Activated T-cell treated with anti-CD3 and anti-CD28 coated beads, Interleukin-2, amount 50 U/mL, for 24 hours (primary cell): ENCODE data around the gene IL17RC.

Source experiments
- DNase-seq: peaks from one replicate; pipeline ENCODE4 v3.0.0-alpha.2; 2020
- H3K27ac Mint-ChIP-seq: 2 replicates; pipeline ENCODE4 v1.8.0; 2020; ENCODE audit warnings: mild to moderate bottlenecking, mixed read lengths
- H3K27me3 Mint-ChIP-seq: 2 replicates; pipeline ENCODE4 v1.8.0; 2020; ENCODE audit warnings: mixed read lengths
- H3K36me3 Mint-ChIP-seq: 2 replicates; pipeline ENCODE4 v1.8.0; 2020; ENCODE audit warnings: low read depth, mixed read lengths
- H3K4me1 Mint-ChIP-seq: 2 replicates; pipeline ENCODE4 v1.8.0; 2020; ENCODE audit warnings: low read depth, mixed read lengths
- H3K4me3 Mint-ChIP-seq: 2 replicates; pipeline ENCODE4 v1.8.0; 2020; ENCODE audit warnings: mild to moderate bottlenecking, moderate library complexity, mixed read lengths
- H3K9me3 Mint-ChIP-seq: 2 replicates; pipeline ENCODE4 v1.8.0; 2020; ENCODE audit warnings: mixed read lengths

IL17RC gene

DNA sequence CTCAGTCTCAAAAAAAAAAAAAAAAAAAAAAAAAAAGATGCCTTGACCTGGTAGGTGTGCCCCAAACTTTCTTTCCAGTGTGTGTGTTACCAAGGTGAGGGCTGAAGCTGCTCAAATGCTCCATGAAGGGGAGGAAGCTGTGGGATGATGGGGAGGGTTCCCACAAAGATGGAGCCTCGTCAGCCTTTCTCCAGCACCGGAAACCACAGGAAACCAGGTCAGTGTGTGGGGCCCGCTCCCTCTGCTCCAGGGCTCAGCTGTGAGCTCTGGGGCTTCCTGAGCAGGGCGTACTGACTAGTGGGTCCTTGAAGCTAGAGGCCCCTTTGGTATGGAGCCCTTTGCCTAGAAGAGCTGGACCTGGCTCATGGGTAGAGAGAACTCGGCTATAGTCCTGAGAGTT, 14.9 kb upstream of the IL17RC start:
- DNase-seq = no peak
- Mint-ChIP-seq H3K4me1 (peaks cover 42% of the 10 kb centered on the region), H3K4me3 (peak overlapping the region; percentile 62), H3K36me3 (peaks cover 3% of the 10 kb centered on the region), H3K9me3 (no peaks in the 10 kb centered on the region), H3K27ac (peak overlapping the region; percentile 66), H3K27me3 (no peaks in the 10 kb centered on the region)

DNA sequence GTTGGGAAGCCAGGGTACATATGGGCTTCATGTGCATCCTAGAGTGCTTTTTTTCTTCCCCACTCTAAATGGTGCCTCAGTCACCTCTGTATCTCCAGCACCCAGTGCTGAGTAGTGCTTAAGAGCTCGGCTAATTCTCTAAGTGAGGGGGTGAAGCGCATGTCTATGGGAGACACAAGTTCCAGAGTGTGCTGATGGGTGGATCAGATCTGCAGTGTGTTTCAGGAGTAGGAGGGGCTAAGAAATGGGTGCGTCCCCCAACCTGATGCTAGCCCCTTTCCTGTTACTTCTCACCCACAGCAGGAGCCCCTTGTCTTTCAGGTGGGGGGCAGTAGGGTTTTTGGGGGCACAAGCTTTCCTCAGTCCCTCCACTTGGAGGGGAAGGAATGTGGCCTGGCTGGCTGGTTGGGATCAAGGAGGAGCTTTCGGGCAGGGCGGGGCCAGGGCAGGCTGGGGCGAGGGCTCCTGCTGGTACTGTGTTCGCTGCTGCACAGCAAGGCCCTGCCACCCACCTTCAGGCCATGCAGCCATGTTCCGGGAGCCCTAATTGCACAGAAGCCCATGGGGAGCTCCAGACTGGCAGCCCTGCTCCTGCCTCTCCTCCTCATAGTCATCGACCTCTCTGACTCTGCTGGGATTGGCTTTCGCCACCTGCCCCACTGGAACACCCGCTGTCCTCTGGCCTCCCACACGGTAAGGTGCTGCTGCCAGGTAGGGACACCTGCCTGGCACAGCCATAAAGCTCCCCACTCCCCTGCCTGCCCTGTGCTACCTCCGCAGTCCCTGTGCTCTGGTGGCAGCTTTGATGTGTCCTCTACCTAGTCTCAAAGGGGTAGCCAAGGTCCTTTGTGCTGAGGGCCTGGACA, 14.3 kb upstream of the IL17RC start, which contains the start of gene IL17RE:
IL17RE (plus strand) TSS at position 477 of the 866 bp plus-strand sequence; CDS start at position 562, 85 bp downstream.
- H3K4me1 Mint-ChIP-seq = peaks cover 38% of the 10 kb centered on the region
- H3K27ac Mint-ChIP-seq = peak within 1 kb of the TSS; percentile 66
- DNase-seq = peak; percentile 43
- H3K9me3 Mint-ChIP-seq = no peaks in the 10 kb centered on the region
- H3K4me3 Mint-ChIP-seq = peak within 1 kb of the TSS; percentile 62
- H3K36me3 Mint-ChIP-seq = no peaks in the 10 kb centered on the region
- H3K27me3 Mint-ChIP-seq = no peaks in the 10 kb centered on the region

- peak overlapping the region; percentile 62 for H3K4me3 Mint-ChIP-seq
- H3K4me1 Mint-ChIP-seq = peaks cover 34% of the 10 kb centered on the region
- H3K9me3 Mint-ChIP-seq = no peaks in the 10 kb centered on the region
- DNase-seq = no peak
- peak overlapping the region; percentile 56 for H3K27ac Mint-ChIP-seq
- no peaks in the 10 kb centered on the region for H3K27me3 Mint-ChIP-seq
- H3K36me3 Mint-ChIP-seq = no peaks in the 10 kb centered on the region
Measured at GRCh38 chr3:9903238-9903624, 13.7 kb upstream of the IL17RC start.

DNA sequence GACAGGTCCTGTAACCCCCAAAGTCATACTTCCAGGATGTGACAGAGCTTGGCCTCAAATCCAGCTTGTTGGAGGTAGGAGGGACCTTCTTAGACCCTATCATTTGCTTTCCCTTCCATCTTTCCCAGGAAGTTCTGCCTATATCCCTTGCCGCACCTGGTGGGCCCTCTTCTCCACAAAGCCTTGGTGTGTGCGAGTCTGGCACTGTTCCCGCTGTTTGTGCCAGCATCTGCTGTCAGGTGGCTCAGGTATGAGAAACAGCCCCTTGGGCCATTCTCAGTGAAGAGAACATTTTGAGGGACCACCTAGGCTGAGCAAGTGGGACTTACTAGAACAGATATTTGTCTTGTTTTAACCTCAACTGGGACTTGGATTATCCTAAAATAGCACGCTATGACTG, 13.0 kb upstream of the IL17RC start:
- Mint-ChIP-seq H3K9me3 (no peaks in the 10 kb centered on the region), H3K4me3 (no peak overlapping the region)

DNA sequence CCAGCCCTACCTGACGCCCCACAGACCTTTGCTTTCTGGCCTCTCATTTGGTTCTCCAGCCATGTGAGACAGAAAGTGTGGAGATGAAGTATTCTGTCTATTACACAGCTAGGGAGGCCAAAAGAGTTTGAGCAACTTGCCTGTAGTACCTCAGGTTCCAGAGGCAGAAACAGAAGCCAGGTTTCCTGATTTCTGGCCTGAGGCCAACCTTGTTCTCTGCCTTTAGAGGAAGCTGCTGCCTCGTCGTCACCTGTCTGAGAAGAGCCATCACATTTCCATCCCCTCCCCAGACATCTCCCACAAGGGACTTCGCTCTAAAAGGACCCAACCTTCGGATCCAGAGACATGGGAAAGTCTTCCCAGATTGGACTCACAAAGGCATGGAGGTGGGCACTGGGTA, 10.4 kb upstream of the IL17RC start:
- H3K36me3 Mint-ChIP-seq = no peaks in the 10 kb centered on the region
- H3K4me3 Mint-ChIP-seq = no peak overlapping the region
- H3K27ac Mint-ChIP-seq = no peak overlapping the region
- peaks cover 2% of the 10 kb centered on the region for H3K27me3 Mint-ChIP-seq
- peaks cover 33% of the 10 kb centered on the region for H3K4me1 Mint-ChIP-seq
- no peaks in the 10 kb centered on the region for H3K9me3 Mint-ChIP-seq
- DNase-seq = no peak

More for the DNA sequence above, 13.0 kb upstream of the IL17RC start:
- no peak for DNase-seq
- Mint-ChIP-seq H3K36me3 (no peaks in the 10 kb centered on the region), H3K27ac (no peak overlapping the region), H3K27me3 (no peaks in the 10 kb centered on the region), H3K4me1 (peaks cover 28% of the 10 kb centered on the region)

GRCh38 chr3:9908286-9908685, 8.6 kb upstream of the IL17RC start:
- Mint-ChIP-seq H3K9me3 (no peaks in the 10 kb centered on the region), H3K36me3 (no peaks in the 10 kb centered on the region), H3K27me3 (peaks cover 5% of the 10 kb centered on the region), H3K4me1 (peaks cover 25% of the 10 kb centered on the region), H3K4me3 (no peak overlapping the region), H3K27ac (no peak overlapping the region)
- no peak for DNase-seq

- H3K4me1 Mint-ChIP-seq = peaks cover 17% of the 10 kb centered on the region
- H3K9me3 Mint-ChIP-seq = no peaks in the 10 kb centered on the region
- H3K27me3 Mint-ChIP-seq = peaks cover 12% of the 10 kb centered on the region
- peak overlapping the region; percentile 53 for H3K27ac Mint-ChIP-seq
- H3K4me3 Mint-ChIP-seq = no peak overlapping the region
- no peak for DNase-seq
- H3K36me3 Mint-ChIP-seq = no peaks in the 10 kb centered on the region
Measured at GRCh38 chr3:9909221-9910013, 7.5 kb upstream of the IL17RC start.

- H3K27ac Mint-ChIP-seq = no peak overlapping the region
- H3K27me3 Mint-ChIP-seq = peaks cover 16% of the 10 kb centered on the region
- H3K36me3 Mint-ChIP-seq = no peaks in the 10 kb centered on the region
- no peak overlapping the region for H3K4me3 Mint-ChIP-seq
- DNase-seq = no peak
- H3K4me1 Mint-ChIP-seq = peaks cover 29% of the 10 kb centered on the region
- H3K9me3 Mint-ChIP-seq = no peaks in the 10 kb centered on the region
Measured at GRCh38 chr3:9911863-9912262, 5.0 kb upstream of the IL17RC start.

DNA sequence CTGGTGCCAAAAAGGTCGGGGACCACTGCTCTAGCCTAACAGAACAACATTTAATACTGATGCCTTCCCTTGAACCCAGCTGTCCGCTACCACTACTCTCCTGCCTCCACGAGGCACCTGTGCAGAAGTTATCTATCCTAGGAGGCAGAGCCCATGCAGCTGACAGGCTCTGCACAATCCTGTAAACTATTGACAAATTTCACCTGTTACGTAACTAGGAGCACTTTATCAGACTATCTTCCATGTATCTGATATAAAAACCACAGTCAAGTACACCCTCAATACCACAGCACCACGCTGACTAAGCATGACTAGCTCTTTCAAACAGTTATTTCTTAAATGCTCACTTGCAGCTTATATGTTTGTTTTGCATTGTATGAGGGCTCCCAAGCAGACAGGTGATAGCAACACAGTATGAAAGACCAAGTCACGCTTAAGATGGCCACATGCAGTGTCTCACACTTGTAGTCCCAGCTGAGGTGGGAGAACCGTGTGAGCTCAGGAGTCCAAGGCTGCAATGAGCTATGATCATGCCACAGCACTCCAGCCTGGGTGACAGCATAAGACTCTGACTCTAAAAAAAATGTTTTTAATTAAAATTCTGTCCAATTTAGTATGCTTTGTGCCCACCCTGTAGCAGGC, 4.5 kb upstream of the IL17RC start:
- Mint-ChIP-seq H3K4me3 (no peak overlapping the region), H3K27me3 (peaks cover 16% of the 10 kb centered on the region), H3K27ac (no peak overlapping the region), H3K4me1 (peaks cover 30% of the 10 kb centered on the region), H3K36me3 (no peaks in the 10 kb centered on the region), H3K9me3 (no peaks in the 10 kb centered on the region)
- no peak for DNase-seq

GRCh38 chr3:9913601-9914000, 3.3 kb upstream of the IL17RC start:
- Mint-ChIP-seq H3K27me3 (peaks cover 16% of the 10 kb centered on the region), H3K4me3 (no peak overlapping the region), H3K9me3 (no peaks in the 10 kb centered on the region), H3K27ac (no peak overlapping the region), H3K36me3 (no peaks in the 10 kb centered on the region), H3K4me1 (peaks cover 30% of the 10 kb centered on the region)
- no peak for DNase-seq

- Mint-ChIP-seq H3K9me3 (no peaks in the 10 kb centered on the region), H3K4me1 (peaks cover 30% of the 10 kb centered on the region), H3K27ac (no peak overlapping the region), H3K4me3 (no peak overlapping the region), H3K36me3 (no peaks in the 10 kb centered on the region), H3K27me3 (peaks cover 16% of the 10 kb centered on the region)
- no peak for DNase-seq
Measured at GRCh38 chr3:9914011-9914410, 2.9 kb upstream of the IL17RC start.

GRCh38 chr3:9914559-9915253, 2.2 kb upstream of the IL17RC start:
- H3K4me1 Mint-ChIP-seq = peaks cover 23% of the 10 kb centered on the region
- H3K4me3 Mint-ChIP-seq = no peak overlapping the region
- no peak overlapping the region for H3K27ac Mint-ChIP-seq
- no peaks in the 10 kb centered on the region for H3K36me3 Mint-ChIP-seq
- H3K27me3 Mint-ChIP-seq = peaks cover 16% of the 10 kb centered on the region
- DNase-seq = no peak
- H3K9me3 Mint-ChIP-seq = no peaks in the 10 kb centered on the region

GRCh38 chr3:9915254-9916141, 1.4 kb upstream of the IL17RC start:
- Mint-ChIP-seq H3K4me1 (peaks cover 20% of the 10 kb centered on the region), H3K36me3 (no peaks in the 10 kb centered on the region), H3K27ac (peak overlapping the region; percentile 47), H3K4me3 (peak overlapping the region; percentile 64), H3K9me3 (no peaks in the 10 kb centered on the region), H3K27me3 (peaks cover 16% of the 10 kb centered on the region)
- DNase-seq = peak; percentile 63
